Panc1 (cell line): ENCODE results near the gene MLLT3.

ENCODE experiments used
- POLR2AphosphoS5 ChIP-seq: IDR thresholded peaks from 2 replicates; pipeline ENCODE4 v1.6.1; 2012; ENCODE audit warnings: mild to moderate bottlenecking, low read depth, low read length, moderate library complexity
- SIN3A ChIP-seq: IDR thresholded peaks from 2 replicates; pipeline ENCODE4 v1.6.1; 2012; ENCODE audit warnings: low read depth, mild to moderate bottlenecking, low read length, moderate library complexity, borderline replicate concordance; ENCODE audit not compliant: insufficient read depth
- TF ChIP-seq, protein P1 (sequence below): fragments of 450-650 bp; IDR thresholded peaks from 2 replicates; pipeline ENCODE4 v1.5.1; 2017; ENCODE audit warnings: mild to moderate bottlenecking
- TF ChIP-seq, protein P2 (sequence below), 2 experiments: IDR thresholded peaks; 2 replicates each; pipeline ENCODE4 v1.6.1; 2011 to 2012; ENCODE audit warnings: low read depth in 2 of 2, control low read depth in 1 of 2, low read length in 1 of 2, mild to moderate bottlenecking in 1 of 2, moderate library complexity in 1 of 2; ENCODE audit not compliant: insufficient read depth in 1 of 2

DNA sequence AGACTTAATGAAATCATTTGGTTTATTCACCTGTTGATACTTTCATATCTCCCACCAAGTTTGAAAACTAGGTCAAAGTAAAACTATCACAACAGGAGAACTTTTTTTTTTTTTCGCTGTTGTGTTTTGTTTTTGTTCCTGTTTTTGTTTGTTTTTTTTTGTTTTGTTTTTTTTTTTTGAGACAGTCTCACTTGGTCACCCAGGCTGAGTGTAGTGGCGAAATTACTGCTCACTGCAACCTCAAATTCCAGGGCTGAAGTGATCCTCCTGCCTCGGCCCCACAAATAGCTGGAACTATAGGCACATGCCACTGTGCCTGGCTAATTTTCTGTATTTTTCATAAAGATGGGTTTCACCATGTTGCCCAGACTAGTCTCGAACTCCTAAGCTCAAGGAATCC, 49.3 kb downstream of the MLLT3 start:
- TF ChIP-seq, protein P1, sequence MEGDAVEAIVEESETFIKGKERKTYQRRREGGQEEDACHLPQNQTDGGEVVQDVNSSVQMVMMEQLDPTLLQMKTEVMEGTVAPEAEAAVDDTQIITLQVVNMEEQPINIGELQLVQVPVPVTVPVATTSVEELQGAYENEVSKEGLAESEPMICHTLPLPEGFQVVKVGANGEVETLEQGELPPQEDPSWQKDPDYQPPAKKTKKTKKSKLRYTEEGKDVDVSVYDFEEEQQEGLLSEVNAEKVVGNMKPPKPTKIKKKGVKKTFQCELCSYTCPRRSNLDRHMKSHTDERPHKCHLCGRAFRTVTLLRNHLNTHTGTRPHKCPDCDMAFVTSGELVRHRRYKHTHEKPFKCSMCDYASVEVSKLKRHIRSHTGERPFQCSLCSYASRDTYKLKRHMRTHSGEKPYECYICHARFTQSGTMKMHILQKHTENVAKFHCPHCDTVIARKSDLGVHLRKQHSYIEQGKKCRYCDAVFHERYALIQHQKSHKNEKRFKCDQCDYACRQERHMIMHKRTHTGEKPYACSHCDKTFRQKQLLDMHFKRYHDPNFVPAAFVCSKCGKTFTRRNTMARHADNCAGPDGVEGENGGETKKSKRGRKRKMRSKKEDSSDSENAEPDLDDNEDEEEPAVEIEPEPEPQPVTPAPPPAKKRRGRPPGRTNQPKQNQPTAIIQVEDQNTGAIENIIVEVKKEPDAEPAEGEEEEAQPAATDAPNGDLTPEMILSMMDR: no peak
- TF ChIP-seq POLR2AphosphoS5 (no peak), SIN3A (no peak)
- TF ChIP-seq, protein P2, sequence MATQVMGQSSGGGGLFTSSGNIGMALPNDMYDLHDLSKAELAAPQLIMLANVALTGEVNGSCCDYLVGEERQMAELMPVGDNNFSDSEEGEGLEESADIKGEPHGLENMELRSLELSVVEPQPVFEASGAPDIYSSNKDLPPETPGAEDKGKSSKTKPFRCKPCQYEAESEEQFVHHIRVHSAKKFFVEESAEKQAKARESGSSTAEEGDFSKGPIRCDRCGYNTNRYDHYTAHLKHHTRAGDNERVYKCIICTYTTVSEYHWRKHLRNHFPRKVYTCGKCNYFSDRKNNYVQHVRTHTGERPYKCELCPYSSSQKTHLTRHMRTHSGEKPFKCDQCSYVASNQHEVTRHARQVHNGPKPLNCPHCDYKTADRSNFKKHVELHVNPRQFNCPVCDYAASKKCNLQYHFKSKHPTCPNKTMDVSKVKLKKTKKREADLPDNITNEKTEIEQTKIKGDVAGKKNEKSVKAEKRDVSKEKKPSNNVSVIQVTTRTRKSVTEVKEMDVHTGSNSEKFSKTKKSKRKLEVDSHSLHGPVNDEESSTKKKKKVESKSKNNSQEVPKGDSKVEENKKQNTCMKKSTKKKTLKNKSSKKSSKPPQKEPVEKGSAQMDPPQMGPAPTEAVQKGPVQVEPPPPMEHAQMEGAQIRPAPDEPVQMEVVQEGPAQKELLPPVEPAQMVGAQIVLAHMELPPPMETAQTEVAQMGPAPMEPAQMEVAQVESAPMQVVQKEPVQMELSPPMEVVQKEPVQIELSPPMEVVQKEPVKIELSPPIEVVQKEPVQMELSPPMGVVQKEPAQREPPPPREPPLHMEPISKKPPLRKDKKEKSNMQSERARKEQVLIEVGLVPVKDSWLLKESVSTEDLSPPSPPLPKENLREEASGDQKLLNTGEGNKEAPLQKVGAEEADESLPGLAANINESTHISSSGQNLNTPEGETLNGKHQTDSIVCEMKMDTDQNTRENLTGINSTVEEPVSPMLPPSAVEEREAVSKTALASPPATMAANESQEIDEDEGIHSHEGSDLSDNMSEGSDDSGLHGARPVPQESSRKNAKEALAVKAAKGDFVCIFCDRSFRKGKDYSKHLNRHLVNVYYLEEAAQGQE (IDR thresholded peaks at IDR 0.05; ENCODE audit: insufficient read depth in 1 of 2, low read depth in 2 of 2, low read length in 1 of 2): no peak
